ENCODE results near the gene MRGPRD.

The MRGPRD gene

DNA sequence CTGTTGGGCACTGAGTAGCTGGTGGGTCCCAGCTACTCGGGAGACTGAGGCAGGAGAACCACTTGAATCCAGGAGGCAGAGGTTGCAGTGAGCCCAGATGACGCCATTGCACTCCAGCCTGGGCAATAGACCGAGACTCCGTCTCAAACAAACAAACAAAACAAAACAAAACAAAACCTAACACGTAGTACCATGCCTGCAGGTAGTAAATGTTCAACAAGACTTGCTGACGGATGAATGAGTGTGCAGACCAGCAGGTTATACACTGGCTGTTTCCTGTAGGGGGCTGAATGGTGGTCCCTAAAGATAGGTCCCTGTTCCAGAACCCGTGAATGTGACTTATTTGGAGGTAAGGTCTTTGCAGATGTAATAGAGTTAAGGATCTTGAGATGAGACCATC is 12.8 kb upstream of the MRGPRD start:
- no peak for DNase-seq

- peak; percentile 38 for DNase-seq
Observed at GRCh38 chr11:68992743-68993255, 12.0 kb upstream of the MRGPRD start.

- peak; percentile 41 for DNase-seq
Observed at GRCh38 chr11:68990995-68991780, 10.4 kb upstream of the MRGPRD start.

DNA sequence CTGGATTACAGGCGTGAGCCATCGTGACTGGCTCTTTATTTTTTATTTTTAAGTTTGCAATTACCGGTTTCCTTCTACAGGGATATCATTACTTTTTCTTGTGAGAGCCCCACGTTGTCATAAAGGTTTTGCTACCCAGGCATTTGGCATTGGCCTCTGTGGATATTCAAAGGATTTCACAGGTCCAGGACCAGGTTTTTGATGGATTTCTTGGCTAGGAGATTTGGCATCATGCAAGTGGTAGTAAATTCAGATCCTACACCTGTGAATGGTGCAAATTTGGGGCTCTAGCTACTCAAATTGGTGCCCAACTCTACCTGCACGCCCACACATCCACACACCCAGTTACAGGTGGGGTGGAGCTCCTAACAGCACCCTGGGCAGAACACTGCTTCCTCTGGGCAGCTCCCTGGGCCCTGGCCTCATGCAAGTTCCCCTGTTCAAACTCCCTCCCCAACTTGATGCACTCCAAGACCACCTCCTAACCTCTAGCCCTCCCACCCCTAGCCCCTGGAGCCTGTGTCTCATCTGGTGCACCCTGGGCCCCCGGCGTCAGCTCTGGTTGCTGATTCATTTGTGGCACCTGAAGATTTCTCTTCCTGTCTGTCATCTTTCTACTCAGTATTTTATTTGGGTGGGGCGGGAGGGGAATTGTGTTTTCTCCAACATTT is 9.3 kb upstream of the MRGPRD start:
- peak; percentile 35 for DNase-seq

- no peak for DNase-seq
Observed at GRCh38 chr11:68988491-68988890, 7.7 kb upstream of the MRGPRD start.

DNA sequence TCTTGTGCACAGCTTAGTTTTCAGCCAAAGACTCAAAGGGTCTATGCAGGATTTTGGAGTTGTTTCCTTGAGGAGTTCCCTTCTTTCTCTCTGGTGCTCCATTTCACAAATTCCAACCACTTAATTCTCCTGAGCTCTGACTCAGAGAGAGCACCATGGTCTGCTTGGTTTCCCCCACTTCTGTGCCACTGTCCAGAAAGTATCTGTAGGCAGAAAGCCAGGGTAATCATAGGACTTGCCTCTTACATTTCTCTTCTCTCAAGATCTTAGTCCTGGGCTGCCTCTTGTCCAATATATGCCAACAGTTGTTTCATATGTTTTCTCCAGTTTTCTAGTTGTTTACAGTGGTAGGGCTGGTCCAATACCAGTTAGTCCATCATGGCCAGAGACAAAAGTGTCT is 6.4 kb upstream of the MRGPRD start:
- DNase-seq: peak; percentile 12

GRCh38 chr11:68983801-68984200 is 3.0 kb upstream of the MRGPRD start:
- peak; percentile 11 for DNase-seq

DNA sequence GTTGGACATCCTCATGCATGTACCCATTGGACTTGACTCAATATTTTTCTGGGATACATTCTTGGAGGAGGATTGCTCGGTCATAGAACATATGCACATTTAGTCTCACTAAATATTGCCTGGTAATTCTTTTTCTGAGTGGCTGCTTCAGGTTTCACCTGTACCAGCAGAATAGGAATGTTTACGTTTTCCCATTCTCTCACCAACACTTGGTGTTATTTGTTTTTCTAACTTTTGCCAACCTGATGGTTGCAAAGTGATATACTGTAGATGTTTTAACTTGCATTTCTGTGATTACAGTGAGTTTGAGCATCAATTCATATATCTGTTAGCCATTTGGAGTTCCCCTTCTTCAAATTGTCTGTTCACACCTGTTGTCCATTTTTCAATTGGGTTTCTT is 1.3 kb upstream of the MRGPRD start:
- DNase-seq: no peak

DNA sequence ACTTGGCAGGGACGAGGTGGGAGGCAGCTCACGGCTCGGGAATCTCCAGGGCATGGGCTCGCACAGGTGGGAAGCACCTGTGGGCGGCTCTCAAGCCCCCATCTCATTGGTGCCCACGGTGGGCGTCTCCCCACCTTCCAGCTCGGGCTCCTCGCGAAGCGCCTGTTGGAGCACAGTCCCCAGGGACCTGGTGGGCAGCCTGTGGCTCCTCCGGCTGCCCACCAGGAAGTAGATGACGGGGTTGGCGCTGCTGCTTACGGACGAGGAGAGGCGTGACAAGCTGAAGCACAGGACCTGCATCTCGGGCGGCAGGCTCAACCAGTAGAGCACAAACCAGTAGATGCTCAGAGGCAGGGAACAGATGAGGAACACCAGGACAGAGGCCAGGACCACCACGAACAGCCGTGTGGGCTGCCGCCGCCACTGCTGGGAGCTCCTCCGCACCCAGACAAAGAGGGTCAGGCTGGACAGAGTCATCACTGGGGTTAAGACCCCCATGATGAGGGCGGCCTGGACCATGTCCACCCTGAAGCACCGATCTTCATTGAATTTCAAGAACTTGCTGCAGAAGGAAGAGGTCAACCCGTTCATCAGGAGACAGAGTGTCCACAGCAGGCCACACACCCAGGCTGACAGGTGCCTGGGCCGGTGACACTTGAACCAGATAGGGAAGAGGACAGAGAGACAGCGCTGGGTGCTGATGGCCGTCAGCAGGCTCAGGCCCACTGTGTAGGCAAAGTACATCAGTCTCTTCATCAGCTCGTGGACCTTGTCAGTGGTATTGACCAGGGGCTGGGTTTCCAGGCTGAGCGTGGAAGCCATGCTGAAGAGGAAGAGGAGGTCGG is 633 bp downstream of the MRGPRD start:
- peak; percentile 39 for DNase-seq

DNA sequence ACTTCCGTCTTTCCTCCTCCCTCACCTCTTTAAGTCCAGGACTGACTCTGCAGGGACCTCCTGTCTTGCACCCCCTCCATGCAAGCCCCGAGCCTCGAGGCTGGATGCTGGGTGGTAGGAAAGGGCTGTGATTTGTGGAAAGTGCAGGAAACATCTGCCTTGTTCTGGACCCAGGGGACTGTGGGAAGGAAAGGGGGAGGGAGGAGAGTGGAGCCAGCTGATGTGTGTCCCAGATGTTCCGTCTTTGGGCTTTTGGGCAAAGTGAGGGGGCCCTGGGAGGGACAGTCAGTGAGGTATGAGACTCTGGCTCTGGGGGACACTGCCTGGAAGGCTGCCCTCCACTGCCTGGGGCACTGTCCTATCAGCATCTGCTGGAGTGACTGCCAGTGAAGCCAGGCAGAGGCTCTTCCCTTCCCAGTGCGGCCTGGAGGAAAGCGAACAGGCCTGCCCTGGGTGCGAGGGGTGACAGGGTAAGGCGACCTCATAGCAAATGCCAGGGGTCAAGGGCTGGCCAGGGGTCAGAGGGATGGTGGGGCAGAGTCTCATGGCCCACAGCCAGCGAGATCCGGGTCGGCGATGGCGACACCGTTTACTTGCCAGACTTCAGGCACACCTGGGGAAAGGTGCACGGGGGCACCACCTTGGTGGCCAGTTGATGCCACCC is 1.7 kb downstream of the MRGPRD start:
- peak; percentile 47 for DNase-seq

DNA sequence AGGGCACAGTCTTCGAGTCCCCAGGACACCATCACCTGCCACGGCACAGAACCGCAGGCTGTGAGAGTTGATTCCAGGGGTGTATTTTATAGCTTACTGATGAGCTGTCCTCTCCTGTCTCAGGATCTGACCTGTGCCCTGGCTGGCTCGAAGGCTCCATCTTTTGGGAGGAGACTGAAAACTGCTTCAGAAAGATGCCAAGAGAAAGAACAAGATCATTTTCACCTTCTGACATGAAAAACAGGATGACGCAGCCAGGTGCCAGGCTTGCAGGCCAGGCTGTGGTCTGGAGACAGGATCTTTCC is 2.2 kb downstream of the MRGPRD start:
- DNase-seq: no peak

- DNase-seq: peak; percentile 47
Observed at GRCh38 chr11:68977781-68978625, 2.8 kb downstream of the MRGPRD start.

DNA sequence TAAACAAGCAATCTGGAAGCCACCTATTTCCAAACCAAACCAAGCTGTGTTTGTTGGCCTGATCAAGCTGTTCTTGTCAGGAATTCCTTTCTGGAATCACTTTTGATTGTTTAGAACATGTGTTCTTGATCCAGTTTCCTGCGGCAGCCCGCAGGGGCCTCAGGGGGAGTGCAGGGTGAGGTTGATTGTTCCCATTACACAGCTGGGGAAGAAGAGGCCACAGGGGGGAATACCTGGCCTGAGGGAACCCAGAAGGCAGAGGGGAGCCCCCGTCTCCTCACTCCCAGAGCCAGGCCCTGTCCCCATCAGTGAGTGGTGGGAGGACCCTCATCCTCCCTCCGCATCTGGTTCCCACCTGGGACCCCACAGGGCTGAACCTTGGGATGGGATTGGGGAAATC is 4.2 kb downstream of the MRGPRD start:
- DNase-seq: peak; percentile 27

DNA sequence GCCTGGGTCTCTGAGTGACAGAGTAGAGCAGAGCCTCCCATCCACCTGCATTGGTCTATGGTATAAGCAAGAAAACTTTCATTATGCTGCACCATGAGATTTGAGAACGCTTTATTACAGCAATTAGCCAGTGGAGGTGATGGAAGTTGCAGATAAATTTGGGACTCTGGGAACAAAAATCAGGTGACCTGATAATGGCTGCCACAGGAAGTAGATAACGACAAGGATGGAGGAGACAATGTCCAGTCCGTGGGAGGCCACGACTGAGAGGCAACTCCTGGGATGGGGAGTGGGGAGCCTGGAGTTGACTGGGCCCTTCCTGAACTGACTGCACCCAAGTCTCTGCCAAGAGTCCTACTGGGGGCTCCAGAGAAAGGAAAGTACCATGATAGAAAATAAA is 4.7 kb downstream of the MRGPRD start:
- peak; percentile 47 for DNase-seq

DNA sequence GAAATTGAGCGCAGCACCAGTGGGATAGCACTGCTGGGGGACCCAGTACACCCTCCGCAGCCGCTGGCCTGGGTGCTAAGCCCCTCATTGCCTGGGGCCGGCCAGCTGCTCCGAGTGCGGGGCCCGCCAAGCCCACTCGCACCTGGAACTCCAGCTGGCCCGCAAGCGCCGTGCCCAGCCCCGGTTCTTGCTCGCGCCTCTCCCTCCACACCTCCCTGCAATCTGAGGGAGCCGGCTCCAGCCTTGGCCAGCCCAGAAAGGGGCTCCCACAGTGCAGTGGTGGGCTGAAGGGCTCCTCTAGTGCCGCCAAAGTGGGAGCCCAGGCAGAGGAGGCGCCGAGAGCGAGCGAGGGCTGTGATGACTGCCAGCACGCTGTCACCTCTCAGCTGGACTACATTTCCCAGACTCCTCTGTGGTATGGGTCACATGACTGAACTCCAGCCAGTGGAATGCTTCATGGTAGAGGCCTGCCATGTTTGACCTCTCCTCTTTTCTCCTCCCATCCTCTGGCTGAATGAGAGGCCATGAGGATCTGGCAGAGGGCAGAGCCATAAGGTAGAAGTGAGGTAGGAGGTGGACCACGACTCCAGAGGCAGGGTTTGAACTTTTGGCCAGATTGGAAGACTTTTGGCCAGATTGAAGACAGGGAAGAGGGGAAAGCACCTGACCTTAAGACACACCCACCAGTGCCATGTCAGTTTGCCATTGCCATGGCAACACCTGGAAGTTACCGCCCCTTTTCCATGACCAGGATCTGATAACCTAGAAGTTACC is 6.2 kb downstream of the MRGPRD start:
- DNase-seq: peak; percentile 50

DNA sequence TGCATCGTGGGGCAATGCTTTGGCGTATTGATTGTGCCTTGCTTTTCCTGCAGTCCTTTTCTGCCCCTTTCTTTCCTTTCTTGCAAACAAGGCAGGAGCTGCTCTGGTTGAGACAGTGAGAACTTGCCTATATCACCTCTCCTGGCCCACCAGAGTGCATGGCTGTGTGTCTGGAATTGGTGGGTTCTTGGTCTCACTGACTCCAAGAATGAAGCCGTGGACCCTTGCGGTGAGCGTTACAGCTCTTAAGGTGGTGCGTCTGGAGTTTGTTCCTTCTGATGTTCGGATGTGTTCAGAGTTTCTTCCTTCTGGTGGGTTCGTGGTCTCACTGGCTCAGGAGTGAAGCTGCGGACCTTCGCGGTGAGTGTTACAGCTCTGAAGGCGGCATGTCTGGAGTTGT is 7.1 kb downstream of the MRGPRD start:
- peak; percentile 21 for DNase-seq

DNA sequence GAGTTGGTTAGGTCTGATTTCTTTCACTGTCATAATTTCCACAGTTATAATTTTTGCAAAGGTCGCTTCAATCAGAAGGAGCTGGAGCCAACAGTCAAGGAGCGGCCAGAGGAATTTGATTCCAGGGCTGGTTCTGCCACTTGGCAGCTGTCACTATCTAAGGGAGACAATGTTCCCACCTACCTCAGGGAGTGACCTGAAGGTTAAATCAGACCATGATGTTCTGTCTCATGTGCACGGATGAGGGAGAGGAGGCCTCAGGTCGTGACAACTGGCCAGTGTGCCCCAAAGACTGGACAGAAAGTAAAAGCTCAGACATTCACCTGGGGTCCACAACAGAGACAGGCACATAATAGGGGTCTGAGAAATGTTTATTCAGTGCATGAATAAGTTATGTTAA is 7.6 kb downstream of the MRGPRD start:
- peak; percentile 38 for DNase-seq

GRCh38 chr11:68970921-68971636 is 9.7 kb downstream of the MRGPRD start:
- peak; percentile 35 for DNase-seq

- DNase-seq: peak; percentile 30
Observed at GRCh38 chr11:68969386-68969785, 11.4 kb downstream of the MRGPRD start.

Measured in islet precursor cell (in vitro differentiated cells).